K562 (cell line): ENCODE results near the gene GABARAPL1. TPM values are rescaled to one million over a fixed set of nuclear protein-coding genes. Genes with fewer than 3 reads are reported as not detected.

Source experiments
- ATAC-seq: fragments of 200-7000 bp; cut with Tn5 transposase; 3 replicates; pipeline ENCODE4 v1.9.1; 2020; ENCODE audit warnings: moderate library complexity
- BruUV-seq: library from RNA; stranded (reverse); fragments of 400-500 nt; replicated peaks from 2 replicates; lab custom pipeline; 2021; lab: Mats Ljungman, UMichigan
- CTCF ChIA-PET: fragments of 300-600 bp; formaldehyde crosslinking; extraction: SDS; loops from one replicate; lab custom pipeline; 2021; ENCODE audit warnings: low intra/inter-chr PET ratio; lab: Yijun Ruan, JAX
- POLR2A ChIA-PET: fragments of 300-600, 350-650 bp; sonication (Branson Sonifier 250); formaldehyde crosslinking; extraction: SDS; loops from one replicate; lab custom pipeline; 2021; ENCODE audit warnings: antibody characterized with exemption, inconsistent platforms; lab: Yijun Ruan, JAX
- DNase-seq, 4 experiments: peaks; one replicate each; pipeline versions ENCODE4 v3.0.0 to v3.0.0-alpha.2; 2011 to 2018; ENCODE audit warnings: low spot score in 3 of 4, mixed read lengths in 3 of 4; ENCODE audit errors: extremely low read depth in 1 of 4
- FAIRE-seq: peaks from 2 replicates; lab custom pipeline; 2011; peaks lifted over from hg19 to GRCh38; lab: Jason Lieb, UNC
- H2AFZ ChIP-seq: 2 replicates; pipeline ENCODE4 v1.6.0; 2011; ENCODE audit warnings: low read depth, low read length, control low read depth, inconsistent platforms
- H3K27ac ChIP-seq: fragments of 200-600 bp; 3 replicates; pipeline ENCODE4 v1.8.0; 2011; ENCODE audit warnings: low read depth, mild to moderate bottlenecking, control low read depth, inconsistent platforms, low read length, moderate library complexity, mixed read lengths; ENCODE audit errors: extremely low read depth
- H3K27me3 ChIP-seq, 2 experiments: fragments of 300-600 bp in 1 of 2; 2 replicates in 1 of 2; 3 replicates in 1 of 2; pipeline versions ENCODE4 v1.6.0 to v1.8.0; 2011; ENCODE audit warnings: inconsistent platforms in 2 of 2, low read length in 2 of 2, mild to moderate bottlenecking in 1 of 2, mixed read lengths in 1 of 2, moderate library complexity in 1 of 2; ENCODE audit not compliant: control insufficient read depth in 2 of 2, insufficient read depth in 2 of 2
- H3K36me3 ChIP-seq: fragments of 300-600 bp; 3 replicates; pipeline ENCODE4 v1.8.0; 2011; ENCODE audit warnings: mild to moderate bottlenecking, low read length, inconsistent platforms; ENCODE audit not compliant: control insufficient read depth, insufficient read depth
- H3K4me1 ChIP-seq, 2 experiments: fragments of 200-600 bp in 1 of 2; replicated peaks in 1 of 2; 2 replicates in 1 of 2; 3 replicates in 1 of 2; pipeline versions ENCODE4 v1.5.1 to v1.8.0; 2011; ENCODE audit warnings: inconsistent platforms in 2 of 2, low read length in 2 of 2, mild to moderate bottlenecking in 1 of 2, mixed read lengths in 1 of 2, moderate library complexity in 1 of 2; ENCODE audit not compliant: control insufficient read depth in 2 of 2, insufficient read depth in 2 of 2
- H3K4me2 ChIP-seq: 2 replicates; pipeline ENCODE4 v1.6.1; 2011; ENCODE audit warnings: low read length, control low read depth, inconsistent platforms, mixed read lengths; ENCODE audit not compliant: insufficient read depth
- H3K4me3 ChIP-seq: fragments of 200-600 bp; sonication (generic), shearing (Covaris generic); 2 replicates; pipeline ENCODE4 v1.5.1; 2016; ENCODE audit warnings: control low read depth, inconsistent platforms
- H3K79me2 ChIP-seq: fragments of 200-600 bp; 3 replicates; pipeline ENCODE4 v1.8.0; 2011; ENCODE audit warnings: low read length, inconsistent platforms; ENCODE audit not compliant: control insufficient read depth, insufficient read depth
- H3K9ac ChIP-seq, 2 experiments: 2 replicates each; pipeline versions ENCODE4 v1.6.0 to v1.6.1; 2011; ENCODE audit warnings: low read depth in 2 of 2, low read length in 2 of 2, control low read depth in 1 of 2, inconsistent platforms in 1 of 2, mild to moderate bottlenecking in 1 of 2, mixed read lengths in 1 of 2; ENCODE audit not compliant: insufficient read depth in 1 of 2
- H3K9me1 ChIP-seq: one replicate; pipeline ENCODE4 v1.6.0; 2011; ENCODE audit warnings: inconsistent platforms, mild to moderate bottlenecking, low read length, moderate library complexity; ENCODE audit not compliant: control insufficient read depth, insufficient read depth
- H3K9me3 ChIP-seq: replicated peaks from 2 replicates; pipeline ENCODE4 v1.5.1; 2011; ENCODE audit warnings: low read depth, low read length, inconsistent platforms; ENCODE audit not compliant: control insufficient read depth, insufficient read depth
- H4K20me1 ChIP-seq: replicated peaks from 2 replicates; pipeline ENCODE4 v1.6.1; 2011; ENCODE audit warnings: low read length, inconsistent platforms, mixed read lengths; ENCODE audit not compliant: control insufficient read depth, insufficient read depth
- CAMTA2 ChIP-seq: fragments of 250-450 bp; sonication (Bioruptor Pico); conservative IDR thresholded peaks from 2 replicates; pipeline ENCODE4 v1.5.1; 2022
- DDX20 ChIP-seq: fragments of 450-650 bp; IDR thresholded peaks from 2 replicates; pipeline ENCODE4 v1.6.1; 2016; ENCODE audit warnings: missing genetic modification characterization, low read depth, mild to moderate bottlenecking, missing compliant biosample characterization, moderate library complexity
- ETS1 ChIP-seq: conservative IDR thresholded peaks from 2 replicates; pipeline ENCODE4 v1.6.1; 2011; ENCODE audit warnings: low read depth, mild to moderate bottlenecking, low read length; ENCODE audit not compliant: control insufficient read depth
- HEY1 ChIP-seq: fragments of 250-450 bp; sonication (Bioruptor Pico); IDR thresholded peaks from 2 replicates; pipeline ENCODE4 v1.5.0; 2020; ENCODE audit warnings: mild to moderate bottlenecking, moderate library complexity, borderline replicate concordance
- MTF1 ChIP-seq: fragments of 250-450 bp; sonication (Bioruptor Pico); IDR thresholded peaks from 2 replicates; pipeline ENCODE4 v1.9.0; 2021; ENCODE audit warnings: moderate library complexity, mild to moderate bottlenecking, inconsistent platforms, borderline replicate concordance
- POLR2AphosphoS5 ChIP-seq: IDR thresholded peaks from 2 replicates; pipeline ENCODE4 v1.6.1; 2011; ENCODE audit warnings: mild to moderate bottlenecking, low read depth, low read length, moderate library complexity; ENCODE audit not compliant: control insufficient read depth, insufficient read depth
- SMC3 ChIP-seq: conservative IDR thresholded peaks from 2 replicates; pipeline ENCODE4 v1.6.1; 2011; ENCODE audit warnings: low read depth, low read length, improper control_type of control experiment; ENCODE audit not compliant: insufficient read depth
- WHSC1 ChIP-seq: IDR thresholded peaks from one replicate; pipeline ENCODE4 v1.6.1; 2012; ENCODE audit warnings: low read length, control low read depth, inconsistent platforms
- ZNF143 ChIP-seq: sonication (generic); formaldehyde crosslinking; IDR thresholded peaks from 2 replicates; pipeline ENCODE4 v1.9.0; 2022; ENCODE audit warnings: mild to moderate bottlenecking, missing genetic modification reagents
- WGBS: fragments of 100-300 bp; shearing (Covaris generic); methylation state at CpG from one replicate; pipeline ENCODE4 v1.1.6; 2016; ENCODE audit warnings: low coverage, mixed read lengths; ENCODE audit not compliant: insufficient coverage; ENCODE audit errors: missing lambda C conversion rate; 5-methylcytosine and 5-hydroxymethylcytosine counted together
- in situ Hi-C: fragments of 300-500 bp; cut with MboI; formaldehyde crosslinking; loops from 4 replicates; pipeline ENCODE4 v1.15.0; 2018; ENCODE audit warnings: inconsistent platforms, mixed read lengths
- intact Hi-C: fragments of 100-400 bp; cut with micrococcal nuclease; formaldehyde crosslinking; loops from 2 replicates; pipeline ENCODE4 v1.14.2; 2022
- polyA plus RNA-seq, 8 experiments: library from polyadenylated mRNA; depleted of rRNA in 4 of 8; stranded (reverse) in 5 of 8; unstranded in 3 of 8; fragments of >200 nt; fragmentation: Nextera tagmentation in 2 of 8; fragmentation: Illumina TruSeq in 1 of 8; extraction: Ambion mirVana in 2 of 8; extraction: Trizol in 1 of 8; gene quantifications; 2 replicates each; pipeline versions ENCODE4 v1.2.1 to v1.2.3, GENCODE V29; 2011 to 2014; ENCODE audit warnings: inconsistent platforms in 1 of 8, missing spikeins in 1 of 8
- total RNA-seq, 7 experiments: library from RNA; depleted of rRNA in 6 of 7; stranded (reverse); fragments of >200 nt in 6 of 7; fragmentation: Illumina TruSeq in 2 of 7; extraction: Trizol in 2 of 7; gene quantifications; 2 replicates each; pipeline versions ENCODE4 v1.2.1 to v1.2.3, GENCODE V29; 2011 to 2021; ENCODE audit warnings: low replicate concordance in 1 of 7
- TF ChIP-seq, protein P1 (sequence below), 2 experiments: fragments of 250-450 bp in 1 of 2; fragments of 450-650 bp in 1 of 2; sonication (Bioruptor Pico) in 1 of 2; IDR thresholded peaks; 2 replicates each; pipeline versions ENCODE4 v1.6.1 to v1.8.0; 2016 to 2021; ENCODE audit warnings: mild to moderate bottlenecking in 2 of 2, moderate library complexity in 2 of 2, missing compliant biosample characterization in 1 of 2, missing genetic modification characterization in 1 of 2
- TF ChIP-seq, protein P2 (sequence below): sonication (generic); formaldehyde crosslinking; IDR thresholded peaks from 2 replicates; pipeline ENCODE4 v1.8.1; 2023; ENCODE audit warnings: mild to moderate bottlenecking, missing genetic modification reagents
- TF ChIP-seq, protein P3 (sequence below), 3 experiments: IDR thresholded peaks in 2 of 3; conservative IDR thresholded peaks in 1 of 3; 2 replicates each; pipeline ENCODE4 v1.5.1; 2011 to 2012; ENCODE audit warnings: low read length in 3 of 3, mild to moderate bottlenecking in 3 of 3, control low read depth in 2 of 3, improper control_type of control experiment in 1 of 3, inconsistent platforms in 1 of 3, low read depth in 1 of 3, mixed read lengths in 1 of 3, moderate library complexity in 1 of 3; ENCODE audit not compliant: insufficient read depth in 2 of 3

GABARAPL1 gene
- total and polyA plus RNA-seq, 9 of the 15 experiments (the other 6 are each of a cell fraction or from before 2014, with no cell fraction given): 2.3 to 15.9 (median 11.3) TPM

DNA sequence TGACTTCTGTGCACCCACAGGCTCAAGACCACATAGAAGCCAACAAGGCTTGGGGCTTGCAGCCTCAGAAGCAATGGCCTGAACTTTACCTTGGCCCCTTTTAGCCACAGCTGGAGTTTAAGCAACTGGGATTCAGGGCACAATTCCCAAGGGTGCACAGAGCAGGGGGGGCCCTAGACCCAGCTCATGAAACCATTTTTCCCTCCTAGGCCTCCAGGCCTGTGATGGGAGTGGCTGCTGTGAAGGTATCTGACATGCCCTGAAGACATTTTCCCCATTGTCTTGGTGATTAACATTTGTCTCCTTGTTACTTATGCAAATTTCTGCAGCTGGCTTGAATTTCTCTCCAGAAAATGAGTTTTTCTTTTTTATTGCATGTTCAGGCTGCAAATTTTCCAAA lies 21.9 kb downstream of the GABARAPL1 start (continued):
- TF ChIP-seq, protein P1, sequence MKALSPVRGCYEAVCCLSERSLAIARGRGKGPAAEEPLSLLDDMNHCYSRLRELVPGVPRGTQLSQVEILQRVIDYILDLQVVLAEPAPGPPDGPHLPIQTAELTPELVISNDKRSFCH (CRISPR knock-in tag; IDR thresholded peaks at IDR 0.05): no peak
- TF ChIP-seq, protein P1 (tag; IDR thresholded peaks at IDR 0.05): no peak
- no peak for TF ChIP-seq CAMTA2 (CRISPR knock-in tag)

DNA sequence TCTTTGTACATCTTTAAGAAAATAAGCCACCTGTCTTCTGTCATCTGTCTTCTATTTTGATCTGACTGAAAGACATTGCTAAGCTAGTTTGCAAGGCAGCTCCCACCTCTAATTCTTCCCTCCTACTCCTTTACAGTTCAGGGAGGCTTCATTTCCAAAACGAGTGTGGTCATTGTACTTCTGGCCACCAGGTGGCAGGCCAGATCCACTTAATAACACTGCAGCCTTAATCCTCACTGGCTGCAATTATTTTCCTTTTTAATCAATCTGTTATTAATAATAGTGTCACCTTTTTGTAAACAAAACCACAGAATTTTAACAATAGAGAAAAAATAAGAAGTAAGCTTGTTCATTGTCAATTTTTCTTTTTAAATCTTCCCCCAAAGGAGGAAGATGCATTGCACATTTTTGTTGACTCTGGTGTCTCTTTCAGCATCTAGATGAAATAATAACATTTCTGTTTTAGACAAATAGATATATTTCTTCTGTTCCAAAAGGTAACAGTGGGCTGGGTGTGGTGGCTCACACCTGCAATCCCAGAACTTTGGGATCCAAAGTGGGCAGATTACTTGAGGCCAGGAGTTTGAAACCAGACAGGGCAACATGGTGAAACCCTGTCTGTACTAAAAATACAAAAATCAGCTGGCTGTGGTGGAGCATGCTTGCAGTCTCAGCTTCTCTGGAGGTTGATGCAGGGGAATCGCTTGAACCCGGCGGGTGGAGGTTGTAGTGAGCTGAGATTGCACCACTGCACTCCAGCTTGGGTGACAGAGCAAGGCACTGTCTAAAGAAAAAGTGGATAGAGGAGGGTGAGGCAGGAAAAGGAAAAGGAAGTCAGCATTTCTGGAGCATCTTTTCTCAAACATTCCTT lies 23.3 kb downstream of the GABARAPL1 start:
- FAIRE-seq (peak; percentile 62), ATAC-seq (peak; percentile 47; the same call in 1 of the 3 replicates), DNase-seq (peak; percentile 24 to 45 (median 42))
- intact Hi-C loops (loop anchor here (2.0 to 10.0 kb wide), 4 partner anchors 99 to 519 kb away; no protein-coding TSS in a partner anchor), in situ Hi-C loops (loop anchor here (10.0 to 25.0 kb wide), 3 partner anchors 89 to 976 kb away; no protein-coding TSS in a partner anchor)
- no peak overlapping the region for H3K4me2 ChIP-seq
- H3K4me1 ChIP-seq: no peaks in the 10 kb centered on the region
- H3K27me3 ChIP-seq: no peaks in the 10 kb centered on the region
- H3K79me2 ChIP-seq: no peaks in the 10 kb centered on the region
- 0% methylated on average over 4 of the region's 4 CpGs for WGBS
- H2AFZ ChIP-seq: no peak overlapping the region
- H4K20me1 ChIP-seq: no peaks in the 10 kb centered on the region
- no TSS peak for BruUV-seq
- H3K9me1 ChIP-seq: no peaks in the 10 kb centered on the region
- POLR2A ChIA-PET: no interaction called here
- CTCF ChIA-PET: interaction anchor here (0.6 to 2.3 kb wide), 7 partner anchors 266 to 1525 kb away, joined by 3 to 14 read pairs (median 3); no protein-coding TSS in a partner anchor
- no peak overlapping the region for H3K27ac ChIP-seq
- H3K36me3 ChIP-seq: no peaks in the 10 kb centered on the region
- no peak overlapping the region for H3K4me3 ChIP-seq
- no peaks in the 10 kb centered on the region for H3K9me3 ChIP-seq
- H3K9ac ChIP-seq: no peak overlapping the region
- TF ChIP-seq HEY1 (CRISPR knock-in tag): no peak
- no peak for TF ChIP-seq WHSC1
- TF ChIP-seq DDX20: no peak
- TF ChIP-seq POLR2AphosphoS5: no peak
- TF ChIP-seq SMC3: peak; percentile 77
- TF ChIP-seq MTF1 (CRISPR knock-in tag): no peak
- TF ChIP-seq ZNF143: no peak
- TF ChIP-seq, protein P2, sequence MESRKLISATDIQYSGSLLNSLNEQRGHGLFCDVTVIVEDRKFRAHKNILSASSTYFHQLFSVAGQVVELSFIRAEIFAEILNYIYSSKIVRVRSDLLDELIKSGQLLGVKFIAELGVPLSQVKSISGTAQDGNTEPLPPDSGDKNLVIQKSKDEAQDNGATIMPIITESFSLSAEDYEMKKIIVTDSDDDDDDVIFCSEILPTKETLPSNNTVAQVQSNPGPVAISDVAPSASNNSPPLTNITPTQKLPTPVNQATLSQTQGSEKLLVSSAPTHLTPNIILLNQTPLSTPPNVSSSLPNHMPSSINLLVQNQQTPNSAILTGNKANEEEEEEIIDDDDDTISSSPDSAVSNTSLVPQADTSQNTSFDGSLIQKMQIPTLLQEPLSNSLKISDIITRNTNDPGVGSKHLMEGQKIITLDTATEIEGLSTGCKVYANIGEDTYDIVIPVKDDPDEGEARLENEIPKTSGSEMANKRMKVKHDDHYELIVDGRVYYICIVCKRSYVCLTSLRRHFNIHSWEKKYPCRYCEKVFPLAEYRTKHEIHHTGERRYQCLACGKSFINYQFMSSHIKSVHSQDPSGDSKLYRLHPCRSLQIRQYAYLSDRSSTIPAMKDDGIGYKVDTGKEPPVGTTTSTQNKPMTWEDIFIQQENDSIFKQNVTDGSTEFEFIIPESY (CRISPR knock-in tag): no peak
- TF ChIP-seq, protein P3, sequence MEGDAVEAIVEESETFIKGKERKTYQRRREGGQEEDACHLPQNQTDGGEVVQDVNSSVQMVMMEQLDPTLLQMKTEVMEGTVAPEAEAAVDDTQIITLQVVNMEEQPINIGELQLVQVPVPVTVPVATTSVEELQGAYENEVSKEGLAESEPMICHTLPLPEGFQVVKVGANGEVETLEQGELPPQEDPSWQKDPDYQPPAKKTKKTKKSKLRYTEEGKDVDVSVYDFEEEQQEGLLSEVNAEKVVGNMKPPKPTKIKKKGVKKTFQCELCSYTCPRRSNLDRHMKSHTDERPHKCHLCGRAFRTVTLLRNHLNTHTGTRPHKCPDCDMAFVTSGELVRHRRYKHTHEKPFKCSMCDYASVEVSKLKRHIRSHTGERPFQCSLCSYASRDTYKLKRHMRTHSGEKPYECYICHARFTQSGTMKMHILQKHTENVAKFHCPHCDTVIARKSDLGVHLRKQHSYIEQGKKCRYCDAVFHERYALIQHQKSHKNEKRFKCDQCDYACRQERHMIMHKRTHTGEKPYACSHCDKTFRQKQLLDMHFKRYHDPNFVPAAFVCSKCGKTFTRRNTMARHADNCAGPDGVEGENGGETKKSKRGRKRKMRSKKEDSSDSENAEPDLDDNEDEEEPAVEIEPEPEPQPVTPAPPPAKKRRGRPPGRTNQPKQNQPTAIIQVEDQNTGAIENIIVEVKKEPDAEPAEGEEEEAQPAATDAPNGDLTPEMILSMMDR (IDR thresholded peaks at IDR 0.05 in 2 of 3, conservative IDR thresholded peaks at IDR 0.05 in 1 of 3; ENCODE audit: insufficient read depth in 2 of 3, low read depth in 1 of 3, low read length in 3 of 3): peak; percentile 43 to 69 (median 60)
- no peak for TF ChIP-seq ETS1
